Astrocyte (in vitro differentiated cells and primary cell): ENCODE measurements around the gene PTPRT.

Source experiments
- EZH2 ChIP-seq: IDR thresholded peaks from 2 replicates; pipeline ENCODE4 v1.6.1; 2012; ENCODE audit warnings: mild to moderate bottlenecking, low read length, inconsistent platforms; ENCODE audit not compliant: insufficient read depth
- TF ChIP-seq, protein P1 (sequence below): IDR thresholded peaks from 2 replicates; pipeline ENCODE4 v1.5.1; 2011; ENCODE audit warnings: low read depth, mild to moderate bottlenecking, inconsistent platforms, low read length, moderate library complexity; ENCODE audit not compliant: insufficient read depth

DNA sequence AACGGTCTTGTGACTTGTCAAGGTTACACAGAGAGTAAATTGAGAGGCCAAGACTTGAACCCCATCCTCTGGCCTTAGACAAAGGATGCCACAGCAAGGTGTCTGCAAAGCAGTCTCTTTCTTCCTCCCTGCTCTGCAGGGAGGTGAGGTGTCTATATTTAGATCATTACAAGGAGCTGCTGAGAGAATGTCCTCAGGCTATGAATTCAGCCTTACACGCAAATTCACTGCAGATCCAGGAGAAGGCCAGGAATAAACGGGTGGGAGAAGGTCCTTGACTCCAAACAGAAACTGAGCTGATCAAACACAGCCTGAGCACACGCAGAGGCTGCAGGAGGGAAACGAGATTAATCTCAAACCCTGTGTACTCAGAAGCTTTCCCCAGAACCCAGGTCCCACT, 48.6 kb upstream of the PTPRT start:
- TF ChIP-seq, protein P1, sequence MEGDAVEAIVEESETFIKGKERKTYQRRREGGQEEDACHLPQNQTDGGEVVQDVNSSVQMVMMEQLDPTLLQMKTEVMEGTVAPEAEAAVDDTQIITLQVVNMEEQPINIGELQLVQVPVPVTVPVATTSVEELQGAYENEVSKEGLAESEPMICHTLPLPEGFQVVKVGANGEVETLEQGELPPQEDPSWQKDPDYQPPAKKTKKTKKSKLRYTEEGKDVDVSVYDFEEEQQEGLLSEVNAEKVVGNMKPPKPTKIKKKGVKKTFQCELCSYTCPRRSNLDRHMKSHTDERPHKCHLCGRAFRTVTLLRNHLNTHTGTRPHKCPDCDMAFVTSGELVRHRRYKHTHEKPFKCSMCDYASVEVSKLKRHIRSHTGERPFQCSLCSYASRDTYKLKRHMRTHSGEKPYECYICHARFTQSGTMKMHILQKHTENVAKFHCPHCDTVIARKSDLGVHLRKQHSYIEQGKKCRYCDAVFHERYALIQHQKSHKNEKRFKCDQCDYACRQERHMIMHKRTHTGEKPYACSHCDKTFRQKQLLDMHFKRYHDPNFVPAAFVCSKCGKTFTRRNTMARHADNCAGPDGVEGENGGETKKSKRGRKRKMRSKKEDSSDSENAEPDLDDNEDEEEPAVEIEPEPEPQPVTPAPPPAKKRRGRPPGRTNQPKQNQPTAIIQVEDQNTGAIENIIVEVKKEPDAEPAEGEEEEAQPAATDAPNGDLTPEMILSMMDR: no peak
- no peak for TF ChIP-seq EZH2
